IMR-90 (cell line): ENCODE measurements around the gene COL5A2. TPM values are rescaled to one million over a fixed set of nuclear protein-coding genes. Genes with fewer than 3 reads are reported as not detected.
A peak's percentile ranks its signal among the peaks of the same experiment; 100 is the strongest.

Experiments
- ATAC-seq: fragments of 200-7000 bp; cut with Tn5 transposase; 2 replicates; pipeline ENCODE4 v1.9.1; 2020; ENCODE audit warnings: low read depth, mild to moderate bottlenecking, moderate library complexity
- BruUV-seq: library from RNA; stranded (reverse); fragments of 400-500 nt; replicated peaks from 2 replicates; lab custom pipeline; 2021; lab: Mats Ljungman, UMichigan
- CTCF ChIA-PET: fragments of 300-600 bp; formaldehyde crosslinking; extraction: SDS; loops from one replicate; lab custom pipeline; 2021; ENCODE audit warnings: antibody characterized with exemption; lab: Yijun Ruan, JAX
- POLR2A ChIA-PET: fragments of 300-600 bp; sonication (Branson Sonifier 250); formaldehyde crosslinking; loops from one replicate; lab custom pipeline; 2022; ENCODE audit warnings: antibody characterized with exemption; ENCODE audit not compliant: unreplicated experiment; lab: Charles Lee
- DNase-seq: peaks from one replicate; pipeline ENCODE4 v3.0.0; 2013
- H2AFZ ChIP-seq: replicated peaks from 2 replicates; pipeline ENCODE3; 2013; ENCODE audit warnings: low read length, mild to moderate bottlenecking; ENCODE audit not compliant: poor library complexity
- H2AK5ac ChIP-seq: 2 replicates; pipeline ENCODE4 v1.6.1; 2013; ENCODE audit warnings: low read depth, low read length, inconsistent platforms
- H2AK9ac ChIP-seq: replicated peaks from 2 replicates; pipeline ENCODE3; 2013; ENCODE audit warnings: mild to moderate bottlenecking, low read depth, low read length, moderate library complexity; ENCODE audit not compliant: poor library complexity
- H2BK120ac ChIP-seq: 2 replicates; pipeline ENCODE4 v1.6.1; 2013; ENCODE audit warnings: low read depth, low read length, inconsistent platforms
- H2BK15ac ChIP-seq: 3 replicates; pipeline ENCODE4 v1.6.1; 2013; ENCODE audit warnings: low read depth, low read length, inconsistent platforms
- H2BK20ac ChIP-seq: 2 replicates; pipeline ENCODE4 v1.6.1; 2013; ENCODE audit warnings: low read depth, mild to moderate bottlenecking, inconsistent platforms, low read length, moderate library complexity
- H2BK5ac ChIP-seq: 2 replicates; pipeline ENCODE4 v1.6.1; 2013; ENCODE audit warnings: mild to moderate bottlenecking, low read depth, low read length, inconsistent platforms; ENCODE audit not compliant: poor library complexity, severe bottlenecking
- H3K14ac ChIP-seq: replicated peaks from 2 replicates; pipeline ENCODE4 v1.6.1; 2013; ENCODE audit warnings: low read depth, low read length, inconsistent platforms
- H3K18ac ChIP-seq: 2 replicates; pipeline ENCODE4 v1.6.1; 2013; ENCODE audit warnings: low read depth, low read length, control low read depth
- H3K23ac ChIP-seq: 2 replicates; pipeline ENCODE4 v1.6.1; 2013; ENCODE audit warnings: low read depth, low read length, inconsistent platforms
- H3K27ac ChIP-seq: 2 replicates; pipeline ENCODE4 v1.5.1; 2013; ENCODE audit warnings: mild to moderate bottlenecking, control low read depth, low read length; ENCODE audit not compliant: insufficient read depth
- H3K27me3 ChIP-seq: 2 replicates; pipeline ENCODE4 v1.6.1; 2013; ENCODE audit warnings: low read length; ENCODE audit not compliant: control insufficient read depth, insufficient read depth
- H3K36me3 ChIP-seq: 2 replicates; pipeline ENCODE4 v1.6.1; 2013; ENCODE audit warnings: low read length, mixed read lengths; ENCODE audit not compliant: control insufficient read depth, insufficient read depth
- H3K4ac ChIP-seq: 2 replicates; pipeline ENCODE4 v1.6.1; 2013; ENCODE audit warnings: low read depth, low read length, inconsistent platforms
- H3K4me1 ChIP-seq: 2 replicates; pipeline ENCODE4 v1.6.1; 2013; ENCODE audit warnings: low read length, mixed read lengths; ENCODE audit not compliant: control insufficient read depth, insufficient read depth
- H3K4me2 ChIP-seq: 2 replicates; pipeline ENCODE4 v1.6.1; 2013; ENCODE audit warnings: low read depth, mild to moderate bottlenecking, control low read depth, low read length, moderate library complexity
- H3K4me3 ChIP-seq: 2 replicates; pipeline ENCODE4 v1.5.1; 2013; ENCODE audit warnings: low read depth, mild to moderate bottlenecking, control low read depth, low read length, moderate library complexity; ENCODE audit not compliant: insufficient read depth
- H3K56ac ChIP-seq: 2 replicates; pipeline ENCODE4 v1.6.1; 2013; ENCODE audit warnings: low read length, inconsistent platforms; ENCODE audit not compliant: insufficient read depth; ENCODE audit errors: extremely low read depth
- H3K79me1 ChIP-seq, 2 experiments: 2 replicates each; pipeline ENCODE4 v1.6.1; 2013; ENCODE audit warnings: low read length in 2 of 2, inconsistent platforms in 1 of 2, low read depth in 1 of 2
- H3K9ac ChIP-seq: 2 replicates; pipeline ENCODE4 v1.6.1; 2013; ENCODE audit warnings: low read depth, low read length, control low read depth
- H3K9me1 ChIP-seq: 2 replicates; pipeline ENCODE4 v1.6.1; 2013; ENCODE audit warnings: low read length, inconsistent platforms; ENCODE audit not compliant: insufficient read depth
- H3K9me3 ChIP-seq: 2 replicates; pipeline ENCODE4 v1.6.1; 2013; ENCODE audit warnings: low read length; ENCODE audit not compliant: control insufficient read depth, insufficient read depth
- H4K20me1 ChIP-seq: 2 replicates; pipeline ENCODE4 v1.6.1; 2013; ENCODE audit warnings: low read length, inconsistent platforms; ENCODE audit not compliant: insufficient read depth
- H4K5ac ChIP-seq: 2 replicates; pipeline ENCODE4 v1.6.1; 2013; ENCODE audit warnings: mild to moderate bottlenecking, low read depth, low read length, control low read depth
- H4K8ac ChIP-seq, 2 experiments: 2 replicates each; pipeline ENCODE4 v1.6.1; 2013; ENCODE audit warnings: low read depth in 2 of 2, low read length in 2 of 2, control low read depth in 1 of 2, inconsistent platforms in 1 of 2
- H4K91ac ChIP-seq: 2 replicates; pipeline ENCODE4 v1.6.1; 2013; ENCODE audit warnings: low read depth, low read length, inconsistent platforms; ENCODE audit not compliant: insufficient read depth
- CTCF ChIP-seq: conservative IDR thresholded peaks from 2 replicates; pipeline ENCODE4 v1.5.1; 2012; ENCODE audit warnings: mild to moderate bottlenecking, low read depth, low read length, improper control_type of control experiment
- MAZ ChIP-seq: IDR thresholded peaks from 2 replicates; pipeline ENCODE4 v1.6.1; 2012; ENCODE audit warnings: low read depth, mild to moderate bottlenecking, low read length, improper control_type of control experiment, moderate library complexity, borderline replicate concordance
- MXI1 ChIP-seq: IDR thresholded peaks from 2 replicates; pipeline ENCODE4 v1.6.1; 2012; ENCODE audit warnings: low read depth, mild to moderate bottlenecking, low read length, moderate library complexity, borderline replicate concordance
- NFE2L2 ChIP-seq: fragments of 150-350 bp; IDR thresholded peaks from 2 replicates; pipeline ENCODE4 v1.6.1; 2016; ENCODE audit warnings: low read depth, mild to moderate bottlenecking, low read length
- RAD21 ChIP-seq: IDR thresholded peaks from 2 replicates; pipeline ENCODE4 v1.6.1; 2012; ENCODE audit warnings: low read length, improper control_type of control experiment
- RFX5 ChIP-seq: IDR thresholded peaks from 2 replicates; pipeline ENCODE4 v1.8.0; 2012; ENCODE audit warnings: low read depth, mild to moderate bottlenecking, low read length, moderate library complexity
- USF2 ChIP-seq: fragments of 150-350 bp; IDR thresholded peaks from 2 replicates; pipeline ENCODE4 v1.6.1; 2017; ENCODE audit warnings: mild to moderate bottlenecking, antibody characterized with exemption, low read length, low read depth
- dilution Hi-C: fragments of 300-500 bp; cut with HindIII; formaldehyde crosslinking; loops from one replicate; pipeline ENCODE4 v1.14.3; 2018; ENCODE audit warnings: low sequenced_read_pairs; ENCODE audit not compliant: unreplicated experiment
- in situ Hi-C: fragments of 300-500 bp; cut with MboI; formaldehyde crosslinking; loops from 3 replicates; pipeline ENCODE4 v1.14.3; 2019; ENCODE audit warnings: low sequenced_read_pairs, inconsistent platforms, mixed read lengths
- intact Hi-C: fragments of 100-400 bp; cut with micrococcal nuclease; formaldehyde crosslinking; loops from 2 replicates; pipeline ENCODE4 v1.10.0; 2022
- polyA plus RNA-seq, 3 experiments: library from polyadenylated mRNA; depleted of rRNA; stranded (reverse); fragments of >200 nt; gene quantifications; 2 replicates each; pipeline ENCODE4 v1.2.3, GENCODE V29; 2012; ENCODE audit warnings: low replicate concordance in 1 of 3
- total RNA-seq: library from RNA; depleted of rRNA; stranded (reverse); fragments of >200 nt; gene quantifications from 2 replicates; pipeline ENCODE4 v1.2.3, GENCODE V29; 2012

Gene COL5A2
- total and polyA plus RNA-seq, 2 of the 4 experiments (the other 2 are of a cell fraction): 181 to 257 TPM

GRCh38 chr2:189162566-189162965, 17.0 kb downstream of the COL5A2 start:
- intact Hi-C loops: loop anchor here (5.0 kb wide), 1 partner anchor 125 kb away; no protein-coding TSS in a partner anchor
- H3K36me3 ChIP-seq: peaks cover 5% of the 10 kb centered on the region
- peaks cover 7% of the 10 kb centered on the region for H3K9me1 ChIP-seq
- no peaks in the 10 kb centered on the region for H3K27me3 ChIP-seq
- TF ChIP-seq MAZ: no peak
- TF ChIP-seq NFE2L2: no peak
- no peak for TF ChIP-seq MXI1
- no peak for TF ChIP-seq RFX5
- no peak for TF ChIP-seq USF2
- TF ChIP-seq CTCF: no peak
- TF ChIP-seq RAD21: no peak
- no TSS peak for BruUV-seq
- no peak overlapping the region for H4K8ac ChIP-seq
- H4K91ac ChIP-seq: no peak overlapping the region
- no peak overlapping the region for H2BK120ac ChIP-seq
- CTCF ChIA-PET: no interaction called here
- H3K4me3 ChIP-seq: no peak overlapping the region
- no peaks in the 10 kb centered on the region for H3K9me3 ChIP-seq
- no peak overlapping the region for H2BK20ac ChIP-seq
- H3K56ac ChIP-seq: no peak overlapping the region
- no peak overlapping the region for H3K4ac ChIP-seq
- dilution Hi-C loops: no loop called here
- no peak overlapping the region for H3K23ac ChIP-seq
- H3K79me1 ChIP-seq: peaks cover 0 to 29% of the 10 kb centered on the region in 2 experiments; a peak in 2 of 4 replicates
- no peak overlapping the region for H3K14ac ChIP-seq
- H3K27ac ChIP-seq: no peak overlapping the region; the same call in 1 of the 2 replicates
- H2AFZ ChIP-seq: no peak overlapping the region
- peaks cover 48% of the 10 kb centered on the region; the same call in 1 of the 2 replicates for H4K20me1 ChIP-seq
- no peak overlapping the region; the same call in 1 of the 2 replicates for H3K4me2 ChIP-seq
- H2BK15ac ChIP-seq: no peak overlapping the region
- no peak for DNase-seq
- ATAC-seq: no peak
- POLR2A ChIA-PET: no interaction called here
- peak overlapping the region; percentile 84 for H2BK5ac ChIP-seq
- H2AK9ac ChIP-seq: no peak overlapping the region
- in situ Hi-C loops: no loop called here
- H3K9ac ChIP-seq: peak overlapping the region; percentile 26; the same call in 1 of the 2 replicates
- no peak overlapping the region for H3K18ac ChIP-seq
- peaks cover 16% of the 10 kb centered on the region for H3K4me1 ChIP-seq
- H2AK5ac ChIP-seq: no peak overlapping the region
- no peak overlapping the region for H4K5ac ChIP-seq
